Spleen (tissue), 11 donors: ENCODE measurements around the gene ACACB. TPM values are rescaled to one million over a fixed set of nuclear protein-coding genes. Genes with fewer than 3 reads are reported as not detected.
"Not testable (repeated sequence)": the region's sequence is repeated elsewhere in the genome, so short reads cannot be mapped to it uniquely, and the experiment has no call there.

ENCODE experiments used
- DNase-seq: peaks from one replicate; pipeline ENCODE4 v3.0.0-alpha.2; 2020
- H3K27ac ChIP-seq, 8 donors: fragments of 200-600 bp; sonication (generic) in 7 of 8; 1 replicate in 4 of 8; 2 replicates in 4 of 8; pipeline versions ENCODE4 v1.5.0 to v1.8.0; 2016 to 2021; ENCODE audit warnings: inconsistent platforms in 4 of 8, mild to moderate bottlenecking in 4 of 8, moderate library complexity in 1 of 8
- H3K27me3 ChIP-seq, 7 donors: fragments of 200-600 bp; sonication (generic) in 6 of 7; replicated peaks in 1 of 7; 1 replicate in 4 of 7; 2 replicates in 3 of 7; pipeline versions ENCODE4 v1.5.0 to v1.8.0; 2016 to 2021; ENCODE audit warnings: inconsistent platforms in 3 of 7, mild to moderate bottlenecking in 1 of 7
- H3K36me3 ChIP-seq, 6 donors: fragments of 200-600 bp; sonication (generic) in 5 of 6; 1 replicate in 4 of 6; 2 replicates in 2 of 6; pipeline versions ENCODE4 v1.5.0 to v1.8.0; 2016 to 2021; ENCODE audit warnings: inconsistent platforms in 2 of 6
- H3K4me1 ChIP-seq, 6 donors: fragments of 200-600 bp; sonication (generic) in 5 of 6; 1 replicate in 3 of 6; 2 replicates in 3 of 6; pipeline versions ENCODE4 v1.5.0 to v1.8.0; 2016 to 2021; ENCODE audit warnings: inconsistent platforms in 3 of 6
- H3K4me3 ChIP-seq, 8 donors: fragments of 200-600 bp; sonication (generic) in 7 of 8; 1 replicate in 4 of 8; 2 replicates in 4 of 8; pipeline versions ENCODE4 v1.5.0 to v1.8.0; 2016 to 2021; ENCODE audit warnings: inconsistent platforms in 4 of 8, mild to moderate bottlenecking in 4 of 8, moderate library complexity in 2 of 8
- H3K9me3 ChIP-seq, 8 donors: fragments of 200-600 bp; sonication (generic) in 7 of 8; 1 replicate in 4 of 8; 2 replicates in 4 of 8; pipeline versions ENCODE4 v1.5.0 to v1.8.0; 2016 to 2021; ENCODE audit warnings: inconsistent platforms in 4 of 8
- POLR2A ChIP-seq, 3 donors: fragments of 450-650 bp; IDR thresholded peaks; one replicate each; pipeline ENCODE4 v1.5.1; 2017; ENCODE audit warnings: antibody characterized with exemption in 3 of 3, mild to moderate bottlenecking in 1 of 3
- POLR2AphosphoS5 ChIP-seq, 3 donors: sonication (generic); formaldehyde crosslinking; IDR thresholded peaks; one replicate each; pipeline ENCODE4 v1.5.1; 2017; ENCODE audit warnings: antibody characterized with exemption in 3 of 3
- WGBS, 5 donors: extraction: QIAGEN DNeasy Blood & Tissue Kit in 3 of 5; methylation state at CpG; one replicate each; pipeline versions ENCODE4 v1.1.5 to v1.1.7; 2013 to 2018; 5-methylcytosine and 5-hydroxymethylcytosine counted together
- intact Hi-C: fragments of 100-400 bp; cut with DNase I; formaldehyde crosslinking; loops from one replicate; pipeline ENCODE4 v1.15.0; 2023; ENCODE audit warnings: low total_unique reads
- polyA plus RNA-seq, 3 donors: library from polyadenylated mRNA; stranded (reverse); fragments of 200-250 nt; gene quantifications; one replicate each; pipeline ENCODE4 v1.2.1, GENCODE V29; 2013
- total RNA-seq, 7 donors: library from RNA; depleted of rRNA in 3 of 7; stranded (reverse); fragments of >200 nt in 3 of 7; fragmentation: NEBNext Ultra II Directional in 4 of 7; extraction: Animal tissue kit (Norgen Biotek cat#: 25700) in 4 of 7; gene quantifications; one replicate each; pipeline versions ENCODE4 v1.1.0 to v1.2.1, GENCODE V29; 2016 to 2021
- TF ChIP-seq, protein P1 (sequence below), 11 experiments: fragments of 200-600 bp in 7 of 11; fragments of 450-650 bp in 4 of 11; sonication (generic) in 4 of 11; IDR thresholded peaks in 8 of 11; conservative IDR thresholded peaks in 3 of 11; 1 replicate in 7 of 11; 2 replicates in 4 of 11; pipeline versions ENCODE4 v1.4.0 to v1.8.0; 2016 to 2021; ENCODE audit warnings: antibody characterized with exemption in 11 of 11, inconsistent platforms in 4 of 11, mild to moderate bottlenecking in 1 of 11
- donor health status: healthy with polysubstance abuse.
- donor health status: DM: no; HTN: no; CAD: no; lungs with moderate emphysema.
- donor health status: DM: no; HTN: no; CAD: no.
- donor health status: Bipolar disorder and iron deficiency.
- donor health status: healthy.
- donor health status: DM: no; HTN: no; CAD: no.
- donor health status: DM: yes; HTN: yes; CAD: no.

ACACB gene
- total and polyA plus RNA-seq, 10 donors = 2.8 to 111 (median 29.1) TPM

DNA sequence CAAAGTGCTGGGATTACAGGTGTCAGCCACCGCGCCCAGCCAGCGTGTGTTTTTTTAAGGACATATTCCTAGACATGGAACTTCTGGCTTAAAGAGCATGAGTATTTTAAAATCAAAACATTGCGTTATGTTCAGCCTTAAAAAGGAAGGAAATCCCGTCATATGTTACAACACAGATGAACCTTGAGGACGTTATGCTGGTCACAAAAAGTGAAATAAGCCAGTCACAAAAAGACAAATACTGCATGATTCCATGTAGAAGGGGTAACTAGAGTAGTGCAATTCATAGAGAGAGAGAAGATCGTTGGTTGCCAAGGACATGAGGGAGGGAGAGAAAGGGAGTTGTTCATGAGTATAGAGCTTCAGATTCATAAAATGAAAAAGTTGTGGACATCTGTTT, 53.9 kb downstream of the ACACB start:
- intact Hi-C loops = no loop called here
- no peak for DNase-seq
- Histone ChIP-seq H3K36me3 (peaks cover 5 to 85% (median 44%) of the 10 kb centered on the region in 6 donors), H3K27ac (peak overlapping the region in 3 of 8 donors; percentile 53 to 59 (median 56)), H3K9me3 (peaks cover 0 to 19% (median 12%) of the 10 kb centered on the region in 8 donors), H3K4me1 (peaks cover 0 to 9% (median 0%) of the 10 kb centered on the region in 6 donors), H3K27me3 (no peaks in the 10 kb centered on the region), H3K4me3 (no peak overlapping the region)
- TF ChIP-seq POLR2AphosphoS5 (IDR thresholded peaks at IDR 0.05) (no peak), POLR2A (IDR thresholded peaks at IDR 0.05) (no peak)
- TF ChIP-seq, protein P1, sequence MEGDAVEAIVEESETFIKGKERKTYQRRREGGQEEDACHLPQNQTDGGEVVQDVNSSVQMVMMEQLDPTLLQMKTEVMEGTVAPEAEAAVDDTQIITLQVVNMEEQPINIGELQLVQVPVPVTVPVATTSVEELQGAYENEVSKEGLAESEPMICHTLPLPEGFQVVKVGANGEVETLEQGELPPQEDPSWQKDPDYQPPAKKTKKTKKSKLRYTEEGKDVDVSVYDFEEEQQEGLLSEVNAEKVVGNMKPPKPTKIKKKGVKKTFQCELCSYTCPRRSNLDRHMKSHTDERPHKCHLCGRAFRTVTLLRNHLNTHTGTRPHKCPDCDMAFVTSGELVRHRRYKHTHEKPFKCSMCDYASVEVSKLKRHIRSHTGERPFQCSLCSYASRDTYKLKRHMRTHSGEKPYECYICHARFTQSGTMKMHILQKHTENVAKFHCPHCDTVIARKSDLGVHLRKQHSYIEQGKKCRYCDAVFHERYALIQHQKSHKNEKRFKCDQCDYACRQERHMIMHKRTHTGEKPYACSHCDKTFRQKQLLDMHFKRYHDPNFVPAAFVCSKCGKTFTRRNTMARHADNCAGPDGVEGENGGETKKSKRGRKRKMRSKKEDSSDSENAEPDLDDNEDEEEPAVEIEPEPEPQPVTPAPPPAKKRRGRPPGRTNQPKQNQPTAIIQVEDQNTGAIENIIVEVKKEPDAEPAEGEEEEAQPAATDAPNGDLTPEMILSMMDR (IDR thresholded peaks at IDR 0.05 in 8 of 11, conservative IDR thresholded peaks at IDR 0.05 in 3 of 11) = no peak
- WGBS, 5 donors = 52 to 66% (median 56%) methylated on average over 7 of the region's 7 CpGs

DNA sequence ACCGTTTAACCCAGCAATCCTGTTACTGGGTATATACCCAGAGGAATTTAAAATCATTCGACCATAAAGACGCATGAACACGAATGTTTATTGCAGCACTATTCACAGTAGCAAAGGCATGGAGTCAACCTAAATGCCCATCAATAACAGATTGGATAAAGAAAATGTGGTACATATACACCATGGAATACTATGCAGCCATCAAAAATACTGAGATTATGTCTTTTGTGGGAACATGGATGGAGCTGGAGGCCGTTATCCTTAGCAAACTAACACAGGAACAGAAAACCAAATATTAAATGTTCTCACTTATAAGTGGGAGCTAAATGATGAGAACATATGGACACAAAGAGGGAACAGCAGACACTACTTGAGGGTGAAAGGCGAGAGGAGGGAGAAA, 56.4 kb downstream of the ACACB start:
- peaks cover 5 to 95% (median 38%) of the 10 kb centered on the region in 6 donors for H3K36me3 ChIP-seq
- DNase-seq, H3K27me3 ChIP-seq, H3K4me1 ChIP-seq, H3K27ac ChIP-seq, intact Hi-C loops, H3K4me3 ChIP-seq: not testable (repeated sequence)
- WGBS, 5 donors = 88 to 98% (median 95%) methylated on average over 6 of the region's 6 CpGs
- H3K9me3 ChIP-seq = peaks cover 0 to 19% (median 12%) of the 10 kb centered on the region in 8 donors

DNA sequence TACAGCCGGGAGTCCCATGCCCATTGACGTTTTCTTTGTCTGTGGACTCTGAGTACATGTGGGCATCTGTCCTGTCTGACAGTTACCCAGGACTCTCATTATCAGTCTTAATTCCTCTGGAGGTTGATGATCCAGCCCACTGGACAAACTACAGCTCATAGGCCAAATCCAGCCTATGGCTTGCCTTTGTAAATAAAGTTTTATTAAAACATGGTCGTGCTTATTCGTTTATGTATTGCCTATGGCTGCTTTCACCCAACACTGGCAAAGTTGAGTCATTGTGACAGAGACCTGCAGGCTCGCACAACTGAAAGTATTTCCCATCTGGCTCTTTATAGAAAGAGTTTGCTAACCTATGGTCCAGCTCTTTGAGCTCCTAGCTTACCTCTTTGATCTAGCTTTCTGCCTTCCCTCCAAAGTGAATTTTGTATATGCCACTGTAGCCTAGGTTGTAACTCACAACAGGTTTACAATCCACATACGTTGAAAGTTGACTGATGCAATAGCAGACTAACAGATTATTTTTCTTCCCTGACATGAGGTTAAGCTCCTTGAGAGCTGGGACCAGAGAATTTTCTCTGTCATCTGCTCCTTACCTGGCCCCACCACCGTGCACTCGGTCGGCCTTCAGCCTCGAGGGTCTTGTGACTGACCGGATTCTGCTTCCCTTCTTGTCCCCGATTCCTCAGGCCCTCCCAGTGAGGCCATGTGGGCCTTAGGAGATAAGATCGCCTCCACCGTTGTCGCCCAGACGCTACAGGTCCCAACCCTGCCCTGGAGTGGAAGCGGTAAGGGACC, 57.3 kb downstream of the ACACB start:
- H3K27ac ChIP-seq = no peak overlapping the region
- no peak for TF ChIP-seq POLR2A (IDR thresholded peaks at IDR 0.05)
- TF ChIP-seq, protein P1 (IDR thresholded peaks at IDR 0.05 in 8 of 11, conservative IDR thresholded peaks at IDR 0.05 in 3 of 11) = no peak
- peak in 1 of 3 donors; percentile 11 for TF ChIP-seq POLR2AphosphoS5 (IDR thresholded peaks at IDR 0.05)
- H3K27me3 ChIP-seq = no peaks in the 10 kb centered on the region
- H3K36me3 ChIP-seq = peaks cover 5 to 95% (median 35%) of the 10 kb centered on the region in 6 donors
- intact Hi-C loops = no loop called here
- peaks cover 0 to 9% (median 0%) of the 10 kb centered on the region in 6 donors for H3K4me1 ChIP-seq
- WGBS, 5 donors = 93 to 97% (median 96%) methylated on average over 17 of the region's 17 CpGs
- H3K4me3 ChIP-seq = no peak overlapping the region
- DNase-seq = no peak
- peaks cover 0 to 19% (median 12%) of the 10 kb centered on the region in 8 donors for H3K9me3 ChIP-seq

DNA sequence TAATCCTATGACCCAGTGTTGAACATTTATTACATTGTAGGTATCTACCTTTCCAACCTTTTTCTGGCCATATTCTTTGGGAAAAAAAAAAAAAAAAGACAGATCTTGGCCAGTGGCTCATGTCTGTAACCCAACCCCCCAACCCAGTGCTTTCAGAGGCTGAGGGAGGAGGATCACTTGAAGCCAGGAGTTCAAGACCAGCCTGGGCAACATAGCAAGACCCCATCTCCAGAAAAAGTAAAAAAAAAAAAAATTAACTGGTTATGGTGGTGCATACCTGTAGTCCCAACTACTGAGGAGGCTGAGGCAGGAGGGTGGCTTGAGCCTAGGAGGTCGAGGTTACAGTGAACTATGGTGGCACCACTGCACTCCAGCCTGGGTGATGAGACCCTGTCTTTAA, 58.1 kb downstream of the ACACB start:
- H3K36me3 ChIP-seq = peaks cover 5 to 95% (median 38%) of the 10 kb centered on the region in 6 donors
- no peak for DNase-seq
- no peaks in the 10 kb centered on the region for H3K27me3 ChIP-seq
- H3K9me3 ChIP-seq = peaks cover 0 to 19% (median 12%) of the 10 kb centered on the region in 8 donors
- 90 to 94% (median 90%) methylated on average over 1 of the region's 1 CpG for WGBS, 5 donors
- peaks cover 0 to 9% (median 0%) of the 10 kb centered on the region in 6 donors for H3K4me1 ChIP-seq
- no peak overlapping the region for H3K4me3 ChIP-seq
- TF ChIP-seq POLR2A (IDR thresholded peaks at IDR 0.05) (no peak), POLR2AphosphoS5 (IDR thresholded peaks at IDR 0.05) (no peak)
- TF ChIP-seq, protein P1 (IDR thresholded peaks at IDR 0.05 in 8 of 11, conservative IDR thresholded peaks at IDR 0.05 in 3 of 11) = no peak
- intact Hi-C loops = no loop called here
- no peak overlapping the region for H3K27ac ChIP-seq
